Measurements from ENCODE around the gene TBC1D16.
A peak's percentile ranks its signal among the peaks of the same experiment; 100 is the strongest.

Gene TBC1D16

GRCh38 chr17:79937391-79938335 is 98.0 kb downstream of the TBC1D16 start:
- no peak for DNase-seq

- no peak for DNase-seq
These were observed 98.9 kb downstream of the TBC1D16 start for GRCh38 chr17:79936641-79937381.

GRCh38 chr17:79936050-79936449 is 99.6 kb downstream of the TBC1D16 start:
- no peak for DNase-seq

GRCh38 chr17:79935197-79935885 is 100.3 kb downstream of the TBC1D16 start:
- DNase-seq = no peak

GRCh38 chr17:79934653-79934970 is 101.1 kb downstream of the TBC1D16 start:
- no peak for DNase-seq

- peak; percentile 63 for DNase-seq
These were observed 101.6 kb downstream of the TBC1D16 start for GRCh38 chr17:79933863-79934652.

GRCh38 chr17:79932451-79933306 is 103.0 kb downstream of the TBC1D16 start:
- no peak for DNase-seq

GRCh38 chr17:79931817-79932309 is 103.8 kb downstream of the TBC1D16 start:
- no peak for DNase-seq

- no peak for DNase-seq
These were observed 104.5 kb downstream of the TBC1D16 start for GRCh38 chr17:79930877-79931816.

GRCh38 chr17:79930062-79930876 is 105.4 kb downstream of the TBC1D16 start:
- no peak for DNase-seq

GRCh38 chr17:79929257-79930061 is 106.2 kb downstream of the TBC1D16 start:
- no peak for DNase-seq

GRCh38 chr17:79928502-79929256 is 107.0 kb downstream of the TBC1D16 start:
- no peak for DNase-seq

GRCh38 chr17:79927688-79928501 is 107.8 kb downstream of the TBC1D16 start:
- DNase-seq = no peak

- no peak for DNase-seq
These were observed 108.5 kb downstream of the TBC1D16 start for GRCh38 chr17:79927136-79927661.

GRCh38 chr17:79926605-79927135 is 109.0 kb downstream of the TBC1D16 start:
- no peak for DNase-seq

GRCh38 chr17:79926142-79926604 is 109.5 kb downstream of the TBC1D16 start:
- DNase-seq = no peak
